ENCODE data around the gene ATP5MC3. TPM values are rescaled to one million over a fixed set of nuclear protein-coding genes. Genes with fewer than 3 reads are reported as not detected.

ATP5MC3 gene
- total RNA-seq, 1 donor from 2014 or later = 311 TPM

DNA sequence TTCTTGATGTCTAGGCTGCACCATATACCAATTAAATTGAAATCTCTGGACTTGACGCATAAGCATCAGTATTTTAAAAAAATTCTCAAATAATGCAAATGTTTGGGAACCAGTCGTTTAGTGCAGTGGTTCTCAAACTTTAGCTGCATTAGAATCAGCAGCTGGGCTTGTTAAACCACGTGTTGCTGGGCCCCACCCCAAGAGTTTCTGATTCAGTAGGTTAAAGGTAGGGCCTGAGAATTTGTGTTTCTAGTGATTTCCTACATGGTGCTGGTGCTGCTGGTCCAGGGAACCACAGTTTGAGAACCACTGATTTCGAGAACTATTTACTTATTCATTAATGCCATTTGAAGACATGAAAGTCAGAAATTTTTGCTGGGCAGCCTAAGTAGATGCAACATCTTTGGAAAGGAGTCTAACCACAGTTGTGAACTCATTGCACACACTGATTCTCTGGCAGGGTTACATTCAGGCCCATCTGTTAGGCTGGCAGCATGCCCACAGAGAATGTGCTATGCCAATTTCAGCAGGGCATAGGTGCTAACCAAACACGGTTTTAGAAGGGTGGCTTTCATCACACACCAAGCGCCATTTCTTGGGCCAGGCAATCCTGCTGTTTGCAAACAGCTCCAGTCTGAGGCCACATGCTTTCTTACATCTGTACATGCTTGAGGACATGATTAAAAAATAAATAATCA, 26.4 kb upstream of the ATP5MC3 start:
- Mint-ChIP-seq H3K36me3 (no peaks in the 10 kb centered on the region), H3K4me1 (ENCODE audit: unreplicated experiment) (no peaks in the 10 kb centered on the region), H3K27me3 (peaks cover 12% of the 10 kb centered on the region), H3K4me3 (no peak overlapping the region), H3K27ac (no peak overlapping the region), H3K9me3 (no peaks in the 10 kb centered on the region)
- no peak for DNase-seq (ENCODE audit: extremely low spot score, unreplicated experiment)
- TF ChIP-seq, protein P1, sequence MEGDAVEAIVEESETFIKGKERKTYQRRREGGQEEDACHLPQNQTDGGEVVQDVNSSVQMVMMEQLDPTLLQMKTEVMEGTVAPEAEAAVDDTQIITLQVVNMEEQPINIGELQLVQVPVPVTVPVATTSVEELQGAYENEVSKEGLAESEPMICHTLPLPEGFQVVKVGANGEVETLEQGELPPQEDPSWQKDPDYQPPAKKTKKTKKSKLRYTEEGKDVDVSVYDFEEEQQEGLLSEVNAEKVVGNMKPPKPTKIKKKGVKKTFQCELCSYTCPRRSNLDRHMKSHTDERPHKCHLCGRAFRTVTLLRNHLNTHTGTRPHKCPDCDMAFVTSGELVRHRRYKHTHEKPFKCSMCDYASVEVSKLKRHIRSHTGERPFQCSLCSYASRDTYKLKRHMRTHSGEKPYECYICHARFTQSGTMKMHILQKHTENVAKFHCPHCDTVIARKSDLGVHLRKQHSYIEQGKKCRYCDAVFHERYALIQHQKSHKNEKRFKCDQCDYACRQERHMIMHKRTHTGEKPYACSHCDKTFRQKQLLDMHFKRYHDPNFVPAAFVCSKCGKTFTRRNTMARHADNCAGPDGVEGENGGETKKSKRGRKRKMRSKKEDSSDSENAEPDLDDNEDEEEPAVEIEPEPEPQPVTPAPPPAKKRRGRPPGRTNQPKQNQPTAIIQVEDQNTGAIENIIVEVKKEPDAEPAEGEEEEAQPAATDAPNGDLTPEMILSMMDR (conservative IDR thresholded peaks at IDR 0.05) = no peak

DNA sequence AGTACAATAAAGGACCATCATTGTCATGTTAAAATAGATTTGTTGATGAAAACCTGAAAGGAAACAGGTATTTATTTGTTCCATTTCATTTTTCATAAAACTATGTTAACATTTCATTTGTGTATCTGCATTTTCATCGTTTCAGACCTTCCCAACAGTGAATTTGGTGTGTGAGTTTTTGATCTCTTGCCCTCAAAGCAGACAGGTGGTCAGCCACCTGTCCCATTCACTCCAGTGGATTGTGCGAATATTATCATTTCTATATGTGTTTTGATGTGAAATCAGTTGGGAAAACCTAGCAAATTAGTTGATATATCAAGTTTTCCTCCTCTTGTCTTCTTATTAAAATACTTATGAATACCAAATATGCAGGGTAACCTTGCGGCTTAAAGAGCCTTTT, 25.4 kb upstream of the ATP5MC3 start:
- TF ChIP-seq, protein P1 (conservative IDR thresholded peaks at IDR 0.05) = no peak
- Mint-ChIP-seq H3K4me3 (no peak overlapping the region), H3K27me3 (peaks cover 17% of the 10 kb centered on the region), H3K4me1 (ENCODE audit: unreplicated experiment) (no peaks in the 10 kb centered on the region), H3K36me3 (no peaks in the 10 kb centered on the region), H3K27ac (no peak overlapping the region), H3K9me3 (no peaks in the 10 kb centered on the region)
- no peak for DNase-seq (ENCODE audit: extremely low spot score, unreplicated experiment)

DNA sequence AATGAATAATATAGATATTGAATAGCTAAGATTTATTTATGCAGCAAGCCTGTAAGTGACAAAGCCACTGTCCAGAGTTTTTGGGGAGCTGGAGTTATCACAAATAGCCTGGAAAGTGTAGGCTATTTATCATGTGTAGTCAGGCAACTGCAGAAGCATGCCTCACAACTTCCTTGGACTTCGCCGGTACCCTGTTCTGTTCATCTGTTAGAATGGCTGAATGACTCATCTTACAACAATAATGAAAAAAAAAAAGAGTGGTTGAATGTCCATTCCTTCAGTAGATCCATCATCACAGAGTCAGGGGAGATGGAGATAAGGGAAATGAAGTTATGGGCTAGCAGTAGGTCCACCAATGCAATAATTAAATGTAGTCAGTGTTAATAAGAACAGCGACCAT, 24.0 kb upstream of the ATP5MC3 start:
- no peaks in the 10 kb centered on the region for H3K9me3 Mint-ChIP-seq
- TF ChIP-seq, protein P1 (conservative IDR thresholded peaks at IDR 0.05) = no peak
- H3K4me1 Mint-ChIP-seq (ENCODE audit: unreplicated experiment) = no peaks in the 10 kb centered on the region
- H3K27me3 Mint-ChIP-seq = peaks cover 16% of the 10 kb centered on the region
- no peak overlapping the region for H3K27ac Mint-ChIP-seq
- H3K36me3 Mint-ChIP-seq = no peaks in the 10 kb centered on the region
- no peak for DNase-seq (ENCODE audit: extremely low spot score, unreplicated experiment)
- H3K4me3 Mint-ChIP-seq = no peak overlapping the region

GRCh38 chr2:175203621-175204496, 22.3 kb upstream of the ATP5MC3 start:
- TF ChIP-seq, protein P1 (conservative IDR thresholded peaks at IDR 0.05) = peak; percentile 74
- Mint-ChIP-seq H3K4me3 (no peak overlapping the region), H3K4me1 (ENCODE audit: unreplicated experiment) (no peaks in the 10 kb centered on the region), H3K27ac (no peak overlapping the region), H3K9me3 (no peaks in the 10 kb centered on the region), H3K36me3 (no peaks in the 10 kb centered on the region), H3K27me3 (peaks cover 16% of the 10 kb centered on the region)
- DNase-seq (ENCODE audit: extremely low spot score, unreplicated experiment) = peak; percentile 70

DNA sequence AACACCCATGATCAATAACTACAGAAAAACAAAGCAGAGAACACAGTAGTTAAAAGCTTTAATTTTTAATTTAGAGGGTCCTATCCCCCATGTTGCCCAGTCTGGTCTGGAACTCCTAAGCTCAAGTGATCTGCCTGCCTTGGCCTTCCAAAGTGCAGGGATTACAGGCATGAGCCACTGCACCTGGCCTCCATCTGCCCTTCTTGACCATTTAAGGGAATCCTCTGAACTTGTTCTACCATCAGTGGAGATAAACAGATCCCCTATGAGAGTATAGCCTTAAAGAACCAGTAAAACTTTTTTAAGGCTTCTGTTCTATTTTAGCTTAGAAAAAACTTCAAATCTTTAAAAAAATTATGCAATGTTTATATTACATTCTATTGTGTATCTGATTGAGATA, 13.5 kb upstream of the ATP5MC3 start:
- Mint-ChIP-seq H3K4me1 (ENCODE audit: unreplicated experiment) (no peaks in the 10 kb centered on the region), H3K4me3 (no peak overlapping the region), H3K9me3 (peaks cover 4% of the 10 kb centered on the region), H3K27ac (no peak overlapping the region), H3K27me3 (peaks cover 4% of the 10 kb centered on the region), H3K36me3 (peaks cover 3% of the 10 kb centered on the region)
- TF ChIP-seq, protein P1 (conservative IDR thresholded peaks at IDR 0.05) = no peak
- DNase-seq (ENCODE audit: extremely low spot score, unreplicated experiment) = no peak
